Uterus (tissue), 4 donors: ENCODE measurements around the gene MAP3K12. TPM values are rescaled to one million over a fixed set of nuclear protein-coding genes. Genes with fewer than 3 reads are reported as not detected.

ENCODE experiments used
- DNase-seq, 2 donors: peaks; one replicate each; pipeline ENCODE4 v3.0.0-alpha.2; 2019 to 2020
- H3K27ac ChIP-seq, 2 donors: fragments of 200-600 bp; sonication (generic); 1 replicate in 1 of 2; 2 replicates in 1 of 2; pipeline ENCODE4 v1.5.1; 2016 to 2018
- H3K27me3 ChIP-seq, 2 donors: fragments of 200-600 bp; sonication (generic); one replicate each; pipeline ENCODE4 v1.5.1; 2018 to 2019; ENCODE audit warnings: control low read depth in 1 of 2
- H3K36me3 ChIP-seq, 2 donors: fragments of 200-600 bp; sonication (generic); one replicate each; pipeline ENCODE4 v1.5.1; 2019; ENCODE audit warnings: control low read depth in 1 of 2
- H3K4me1 ChIP-seq, 2 donors: fragments of 200-600 bp; sonication (generic); one replicate each; pipeline ENCODE4 v1.5.1; 2018 to 2019; ENCODE audit warnings: control low read depth in 1 of 2
- H3K4me3 ChIP-seq, 2 donors: fragments of 200-600 bp; sonication (generic); 1 replicate in 1 of 2; 2 replicates in 1 of 2; pipeline ENCODE4 v1.5.1; 2018 to 2019; ENCODE audit warnings: mild to moderate bottlenecking in 1 of 2
- H3K9me3 ChIP-seq, 2 donors: fragments of 200-600 bp; sonication (generic); one replicate each; pipeline ENCODE4 v1.5.1; 2019; ENCODE audit warnings: control low read depth in 1 of 2
- POLR2A ChIP-seq, 2 donors: fragments of 450-650 bp; IDR thresholded peaks; one replicate each; pipeline ENCODE4 v1.6.1; 2016; ENCODE audit warnings: antibody characterized with exemption in 2 of 2, mild to moderate bottlenecking in 1 of 2, moderate library complexity in 1 of 2
- intact Hi-C: fragments of 100-400 bp; cut with DNase I; formaldehyde crosslinking; loops from one replicate; pipeline ENCODE4 v1.15.1; 2023; ENCODE audit warnings: low total_unique reads
- total RNA-seq, 4 donors: library from RNA; depleted of rRNA in 3 of 4; stranded (reverse); fragments of >200 nt in 3 of 4; gene quantifications; one replicate each; pipeline versions ENCODE4 v1.1.0 to v1.2.4, GENCODE V29; 2014 to 2023
- TF ChIP-seq, protein P1 (sequence below), 4 experiments: fragments of 200-600 bp in 2 of 4; fragments of 450-650 bp in 2 of 4; sonication (generic) in 2 of 4; IDR thresholded peaks; one replicate each; pipeline ENCODE4 v1.5.1; 2016 to 2019; ENCODE audit warnings: antibody characterized with exemption in 4 of 4, mild to moderate bottlenecking in 2 of 4, moderate library complexity in 1 of 4
- donor health status: DM: yes; HTN: yes; CAD: no.

MAP3K12 gene
- total RNA-seq, 4 donors from 2014 or later, result 13.8 to 65.8 (median 34.7) TPM

- H3K27me3 ChIP-seq, result no peaks in the 10 kb centered on the region
- no peaks in the 10 kb centered on the region for H3K4me1 ChIP-seq
- no peak for TF ChIP-seq POLR2A (IDR thresholded peaks at IDR 0.05)
- TF ChIP-seq, protein P1, sequence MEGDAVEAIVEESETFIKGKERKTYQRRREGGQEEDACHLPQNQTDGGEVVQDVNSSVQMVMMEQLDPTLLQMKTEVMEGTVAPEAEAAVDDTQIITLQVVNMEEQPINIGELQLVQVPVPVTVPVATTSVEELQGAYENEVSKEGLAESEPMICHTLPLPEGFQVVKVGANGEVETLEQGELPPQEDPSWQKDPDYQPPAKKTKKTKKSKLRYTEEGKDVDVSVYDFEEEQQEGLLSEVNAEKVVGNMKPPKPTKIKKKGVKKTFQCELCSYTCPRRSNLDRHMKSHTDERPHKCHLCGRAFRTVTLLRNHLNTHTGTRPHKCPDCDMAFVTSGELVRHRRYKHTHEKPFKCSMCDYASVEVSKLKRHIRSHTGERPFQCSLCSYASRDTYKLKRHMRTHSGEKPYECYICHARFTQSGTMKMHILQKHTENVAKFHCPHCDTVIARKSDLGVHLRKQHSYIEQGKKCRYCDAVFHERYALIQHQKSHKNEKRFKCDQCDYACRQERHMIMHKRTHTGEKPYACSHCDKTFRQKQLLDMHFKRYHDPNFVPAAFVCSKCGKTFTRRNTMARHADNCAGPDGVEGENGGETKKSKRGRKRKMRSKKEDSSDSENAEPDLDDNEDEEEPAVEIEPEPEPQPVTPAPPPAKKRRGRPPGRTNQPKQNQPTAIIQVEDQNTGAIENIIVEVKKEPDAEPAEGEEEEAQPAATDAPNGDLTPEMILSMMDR (IDR thresholded peaks at IDR 0.05), result no peak
- intact Hi-C loops, result no loop called here
- no peaks in the 10 kb centered on the region for H3K36me3 ChIP-seq
- H3K4me3 ChIP-seq, result no peak overlapping the region
- no peak overlapping the region for H3K27ac ChIP-seq
- no peak for DNase-seq
- no peaks in the 10 kb centered on the region for H3K9me3 ChIP-seq
Observed at GRCh38 chr12:53467880-53468279, 31.4 kb downstream of the MAP3K12 start.

DNA sequence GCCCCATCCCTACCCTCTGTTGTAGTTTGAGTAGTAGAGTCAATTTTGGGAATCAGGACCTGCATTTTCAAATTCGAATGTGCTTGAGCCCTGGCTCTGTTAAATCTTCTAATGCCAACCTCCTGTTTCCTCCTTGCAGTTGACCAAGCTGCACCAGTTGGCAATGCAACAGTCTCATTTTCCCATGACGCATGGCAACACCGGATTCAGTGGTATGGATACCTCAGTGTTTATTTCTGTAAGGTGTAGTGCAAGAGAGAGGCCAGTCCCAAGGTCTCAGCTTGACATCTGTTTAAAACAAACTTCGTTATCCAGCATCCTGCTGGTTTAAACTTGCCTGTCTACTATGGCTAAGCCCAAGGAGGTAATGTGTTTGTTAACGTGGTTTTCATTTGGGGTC is 32.2 kb downstream of the MAP3K12 start:
- Histone ChIP-seq H3K36me3 (no peaks in the 10 kb centered on the region), H3K27me3 (no peaks in the 10 kb centered on the region), H3K27ac (no peak overlapping the region), H3K4me3 (no peak overlapping the region), H3K9me3 (no peaks in the 10 kb centered on the region), H3K4me1 (no peaks in the 10 kb centered on the region)
- TF ChIP-seq, protein P1 (IDR thresholded peaks at IDR 0.05), result no peak
- TF ChIP-seq POLR2A (IDR thresholded peaks at IDR 0.05), result no peak
- no peak for DNase-seq
- intact Hi-C loops, result no loop called here

- intact Hi-C loops, result no loop called here
- no peaks in the 10 kb centered on the region for H3K9me3 ChIP-seq
- no peaks in the 10 kb centered on the region for H3K27me3 ChIP-seq
- no peak overlapping the region for H3K27ac ChIP-seq
- TF ChIP-seq POLR2A (IDR thresholded peaks at IDR 0.05), result no peak
- TF ChIP-seq, protein P1 (IDR thresholded peaks at IDR 0.05), result no peak
- H3K4me3 ChIP-seq, result no peak overlapping the region
- no peaks in the 10 kb centered on the region for H3K4me1 ChIP-seq
- no peak for DNase-seq
- H3K36me3 ChIP-seq, result no peaks in the 10 kb centered on the region
Observed at GRCh38 chr12:53466640-53467039, 32.6 kb downstream of the MAP3K12 start.

DNA sequence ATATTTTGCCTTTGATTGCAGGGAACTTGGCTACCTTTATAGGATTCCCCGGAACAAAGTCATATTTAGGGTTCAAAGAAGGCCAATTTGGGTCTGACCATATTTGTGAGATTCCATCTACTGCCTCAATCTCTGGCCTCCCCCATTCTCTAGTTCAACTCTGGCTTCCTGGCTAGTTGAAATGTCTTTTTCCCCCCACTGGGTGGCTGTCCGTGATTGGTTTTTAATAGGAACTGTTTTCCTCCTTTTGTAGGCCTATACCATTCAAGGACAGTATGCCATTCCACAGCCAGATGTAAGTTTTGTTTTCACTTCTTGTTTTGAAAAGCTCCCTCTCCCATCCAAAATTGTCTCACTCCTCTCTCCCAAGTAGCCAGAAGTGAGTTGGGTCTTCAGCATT is 33.6 kb downstream of the MAP3K12 start:
- Histone ChIP-seq H3K36me3 (no peaks in the 10 kb centered on the region), H3K27ac (no peak overlapping the region), H3K4me3 (no peak overlapping the region), H3K27me3 (no peaks in the 10 kb centered on the region), H3K9me3 (no peaks in the 10 kb centered on the region), H3K4me1 (no peaks in the 10 kb centered on the region)
- TF ChIP-seq POLR2A (IDR thresholded peaks at IDR 0.05), result no peak
- TF ChIP-seq, protein P1 (IDR thresholded peaks at IDR 0.05), result no peak
- DNase-seq, result no peak
- intact Hi-C loops, result no loop called here

DNA sequence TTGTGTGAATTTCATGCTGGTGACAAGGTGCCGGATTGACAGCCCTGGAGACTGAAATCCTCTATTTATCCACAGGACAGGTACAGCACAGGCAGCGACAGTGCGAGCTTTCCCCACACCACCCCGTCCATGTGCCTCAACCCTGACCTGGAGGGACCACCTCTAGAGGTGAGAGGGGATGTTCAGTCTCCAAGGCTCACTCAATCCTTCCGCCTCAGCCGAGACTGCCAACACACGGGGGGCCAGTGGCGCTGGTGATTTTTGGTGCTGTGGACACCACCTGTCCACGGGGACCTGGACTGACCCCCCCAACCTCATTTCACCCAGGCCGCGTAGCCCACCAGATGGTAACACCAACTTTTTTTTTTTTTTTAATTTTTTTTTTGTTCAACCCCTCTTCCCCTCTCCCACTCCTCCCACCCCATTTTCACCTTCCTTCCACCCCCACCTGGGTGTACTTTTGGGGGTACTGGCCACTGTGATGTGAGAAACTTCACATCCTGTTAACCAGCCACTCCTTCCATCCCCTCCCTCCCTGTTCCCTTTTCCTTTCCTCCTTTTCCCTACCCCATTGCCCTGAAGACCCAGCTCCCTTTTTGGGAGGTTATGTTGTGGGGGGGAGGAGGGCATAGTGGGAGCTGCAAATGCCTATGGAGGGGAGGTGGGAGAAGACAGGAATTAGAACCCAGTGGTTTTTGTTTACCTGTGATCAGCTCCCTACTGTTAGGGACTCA is 34.4 kb downstream of the MAP3K12 start:
- no peaks in the 10 kb centered on the region for H3K36me3 ChIP-seq
- no peak overlapping the region for H3K27ac ChIP-seq
- intact Hi-C loops, result no loop called here
- no peak for DNase-seq
- H3K4me1 ChIP-seq, result no peaks in the 10 kb centered on the region
- no peak overlapping the region for H3K4me3 ChIP-seq
- no peaks in the 10 kb centered on the region for H3K9me3 ChIP-seq
- no peaks in the 10 kb centered on the region for H3K27me3 ChIP-seq
- TF ChIP-seq, protein P1 (IDR thresholded peaks at IDR 0.05), result no peak
- TF ChIP-seq POLR2A (IDR thresholded peaks at IDR 0.05), result no peak
